Vagina (tissue), 2 donors: Measurements from ENCODE around the gene NCS1. TPM values are rescaled to one million over a fixed set of nuclear protein-coding genes. Genes with fewer than 3 reads are reported as not detected.

ENCODE experiments used
- DNase-seq, 2 donors: peaks; one replicate each; pipeline ENCODE4 v3.0.0-alpha.2; 2017; ENCODE audit errors: extremely low spot score in 2 of 2
- H3K27ac ChIP-seq: fragments of 200-600 bp; sonication (generic); one replicate; pipeline ENCODE4 v1.5.1; 2019
- H3K27me3 ChIP-seq: fragments of 200-600 bp; sonication (generic); one replicate; pipeline ENCODE4 v1.5.1; 2019
- H3K36me3 ChIP-seq, 2 donors: fragments of 200-600 bp; sonication (generic); one replicate each; pipeline ENCODE4 v1.5.1; 2017 to 2019
- H3K4me1 ChIP-seq: fragments of 200-600 bp; sonication (generic); one replicate; pipeline ENCODE4 v1.5.1; 2019
- H3K4me3 ChIP-seq, 2 donors: fragments of 200-600 bp; sonication (generic); 1 replicate in 1 of 2; 2 replicates in 1 of 2; pipeline ENCODE4 v1.5.1; 2016 to 2019
- H3K9me3 ChIP-seq: fragments of 200-600 bp; sonication (generic); one replicate; pipeline ENCODE4 v1.5.1; 2019
- CTCF ChIP-seq, 3 experiments: fragments of 450-650 bp in 2 of 3; fragments of 200-600 bp in 1 of 3; sonication (generic) in 1 of 3; IDR thresholded peaks; one replicate each; pipeline ENCODE4 v1.5.1; 2017 to 2019; ENCODE audit warnings: antibody characterized with exemption in 3 of 3, mild to moderate bottlenecking in 2 of 3, moderate library complexity in 2 of 3
- POLR2A ChIP-seq, 2 donors: fragments of 450-650 bp; IDR thresholded peaks; one replicate each; pipeline ENCODE4 v1.6.1; 2017; ENCODE audit warnings: antibody characterized with exemption in 2 of 2, mild to moderate bottlenecking in 2 of 2, moderate library complexity in 2 of 2
- POLR2AphosphoS5 ChIP-seq, 2 donors: sonication (generic); formaldehyde crosslinking; IDR thresholded peaks; one replicate each; pipeline ENCODE4 v1.9.0; 2017; ENCODE audit warnings: antibody characterized with exemption in 2 of 2, mild to moderate bottlenecking in 2 of 2, low read depth in 1 of 2; ENCODE audit not compliant: insufficient read depth in 1 of 2
- intact Hi-C: fragments of 100-400 bp; cut with DNase I; formaldehyde crosslinking; loops from one replicate; pipeline ENCODE4 v1.15.1; 2023
- total RNA-seq: library from RNA; depleted of rRNA; stranded (reverse); fragments of >200 nt; gene quantifications from one replicate; pipeline ENCODE4 v1.2.3, GENCODE V29; 2016

The NCS1 gene
- total RNA-seq, 1 donor from 2014 or later, result 20.4 TPM

- Histone ChIP-seq H3K4me1 (peaks cover 24% of the 10 kb centered on the region), H3K27ac (no peak overlapping the region), H3K27me3 (no peaks in the 10 kb centered on the region), H3K36me3 (no peaks in the 10 kb centered on the region), H3K9me3 (no peaks in the 10 kb centered on the region), H3K4me3 (no peak overlapping the region)
- DNase-seq, result no peak
- intact Hi-C loops, result no loop called here
- no peak for TF ChIP-seq POLR2A (IDR thresholded peaks at IDR 0.05)
- no peak for TF ChIP-seq CTCF (IDR thresholded peaks at IDR 0.05)
- no peak for TF ChIP-seq POLR2AphosphoS5 (IDR thresholded peaks at IDR 0.05; ENCODE audit: insufficient read depth in 1 of 2, low read depth in 1 of 2)
These were observed 69.0 kb downstream of the NCS1 start for GRCh38 chr9:130241198-130241535.

- Histone ChIP-seq H3K9me3 (no peaks in the 10 kb centered on the region), H3K27ac (no peak overlapping the region), H3K4me1 (peaks cover 19% of the 10 kb centered on the region), H3K27me3 (no peaks in the 10 kb centered on the region), H3K36me3 (no peaks in the 10 kb centered on the region), H3K4me3 (peak overlapping the region in 1 of 2 donors; percentile 15)
- intact Hi-C loops, result no loop called here
- DNase-seq, result no peak
- no peak for TF ChIP-seq POLR2A (IDR thresholded peaks at IDR 0.05)
- no peak for TF ChIP-seq CTCF (IDR thresholded peaks at IDR 0.05)
- no peak for TF ChIP-seq POLR2AphosphoS5 (IDR thresholded peaks at IDR 0.05; ENCODE audit: insufficient read depth in 1 of 2, low read depth in 1 of 2)
These were observed 70.2 kb downstream of the NCS1 start for GRCh38 chr9:130242270-130243014.

- intact Hi-C loops, result no loop called here
- TF ChIP-seq POLR2A (IDR thresholded peaks at IDR 0.05), result no peak
- TF ChIP-seq CTCF (IDR thresholded peaks at IDR 0.05), result peak; percentile 83 to 95 (median 83)
- no peak for TF ChIP-seq POLR2AphosphoS5 (IDR thresholded peaks at IDR 0.05; ENCODE audit: insufficient read depth in 1 of 2, low read depth in 1 of 2)
- no peak for DNase-seq
- peak overlapping the region in 1 of 2 donors; percentile 15 for H3K4me3 ChIP-seq
- no peaks in the 10 kb centered on the region for H3K9me3 ChIP-seq
- H3K27me3 ChIP-seq, result no peaks in the 10 kb centered on the region
- H3K4me1 ChIP-seq, result peaks cover 14% of the 10 kb centered on the region
- no peak overlapping the region for H3K27ac ChIP-seq
- H3K36me3 ChIP-seq, result no peaks in the 10 kb centered on the region
These were observed 71.0 kb downstream of the NCS1 start for GRCh38 chr9:130243015-130243881.

- H3K4me1 ChIP-seq, result peaks cover 14% of the 10 kb centered on the region
- no peak overlapping the region for H3K27ac ChIP-seq
- TF ChIP-seq POLR2AphosphoS5 (IDR thresholded peaks at IDR 0.05; ENCODE audit: insufficient read depth in 1 of 2, low read depth in 1 of 2), result no peak
- no peak for TF ChIP-seq POLR2A (IDR thresholded peaks at IDR 0.05)
- TF ChIP-seq CTCF (IDR thresholded peaks at IDR 0.05), result no peak
- H3K4me3 ChIP-seq, result no peak overlapping the region
- no peaks in the 10 kb centered on the region for H3K9me3 ChIP-seq
- H3K36me3 ChIP-seq, result no peaks in the 10 kb centered on the region
- DNase-seq, result no peak
- no peaks in the 10 kb centered on the region for H3K27me3 ChIP-seq
- intact Hi-C loops, result no loop called here
These were observed 71.6 kb downstream of the NCS1 start for GRCh38 chr9:130243882-130244170.
